Panc1 (cell line): Measurements from ENCODE around the gene HHIP. TPM values are rescaled to one million over a fixed set of nuclear protein-coding genes. Genes with fewer than 3 reads are reported as not detected.

Experiments used
- ATAC-seq: fragments of 200-7000 bp; cut with Tn5 transposase; 2 replicates; pipeline ENCODE4 v1.9.1; 2020; ENCODE audit warnings: mild to moderate bottlenecking, moderate library complexity
- BruUV-seq: library from RNA; stranded (reverse); fragments of 400-500 nt; replicated peaks from 2 replicates; lab custom pipeline; 2021; lab: Mats Ljungman, UMichigan
- CTCF ChIA-PET: fragments of 300-600 bp; sonication (Branson Sonifier 250); formaldehyde crosslinking; loops from one replicate; lab custom pipeline; 2022; ENCODE audit warnings: antibody characterized with exemption; lab: Charles Lee
- POLR2A ChIA-PET: fragments of 300-600 bp; sonication (Branson Sonifier 250); formaldehyde crosslinking; loops from one replicate; lab custom pipeline; 2022; ENCODE audit warnings: antibody characterized with exemption; lab: Charles Lee
- DNase-seq: peaks from one replicate; pipeline ENCODE4 v3.0.0-alpha.2; 2010; ENCODE audit warnings: low read depth, low spot score
- H3K27ac ChIP-seq: 2 replicates; pipeline ENCODE4 v1.5.1; 2011; ENCODE audit warnings: mild to moderate bottlenecking, low read length, inconsistent platforms
- H3K27me3 ChIP-seq: fragments of 200-500 bp; sonication (Bioruptor generic); 2 replicates; pipeline ENCODE4 v1.6.0; 2014; ENCODE audit warnings: low read length, inconsistent platforms; ENCODE audit not compliant: control insufficient read depth, insufficient read depth
- H3K36me3 ChIP-seq: fragments of 200-500 bp; sonication (Bioruptor generic); 2 replicates; pipeline ENCODE4 v1.5.1; 2014; ENCODE audit warnings: inconsistent platforms, mild to moderate bottlenecking, low read length, moderate library complexity; ENCODE audit not compliant: control insufficient read depth, insufficient read depth
- H3K4me1 ChIP-seq: 2 replicates; pipeline ENCODE4 v1.5.1; 2011; ENCODE audit warnings: inconsistent platforms, mild to moderate bottlenecking, low read length, moderate library complexity; ENCODE audit not compliant: control insufficient read depth, insufficient read depth
- H3K4me3 ChIP-seq, 2 experiments: 2 replicates each; pipeline ENCODE4 v1.5.1; 2011 to 2012; ENCODE audit warnings: low read depth in 2 of 2, low read length in 2 of 2, mild to moderate bottlenecking in 2 of 2, inconsistent platforms in 1 of 2, moderate library complexity in 1 of 2
- H3K9me3 ChIP-seq: fragments of 200-500 bp; sonication (Bioruptor generic); 2 replicates; pipeline ENCODE4 v1.5.1; 2014; ENCODE audit warnings: low read depth, mild to moderate bottlenecking, inconsistent platforms, low read length, moderate library complexity; ENCODE audit not compliant: control insufficient read depth, insufficient read depth
- POLR2AphosphoS5 ChIP-seq: IDR thresholded peaks from 2 replicates; pipeline ENCODE4 v1.6.1; 2012; ENCODE audit warnings: mild to moderate bottlenecking, low read depth, low read length, moderate library complexity
- SIN3A ChIP-seq: IDR thresholded peaks from 2 replicates; pipeline ENCODE4 v1.6.1; 2012; ENCODE audit warnings: low read depth, mild to moderate bottlenecking, low read length, moderate library complexity, borderline replicate concordance; ENCODE audit not compliant: insufficient read depth
- TCF7L2 ChIP-seq: IDR thresholded peaks from 2 replicates; pipeline ENCODE4 v1.6.1; 2011; ENCODE audit warnings: mild to moderate bottlenecking, low read depth, low read length, inconsistent platforms
- in situ Hi-C: cut with HindIII; loops from 2 replicates; pipeline ENCODE4 v1.10.0; 2016; ENCODE audit warnings: low sequenced_read_pairs, low pct_unique_long_range_greater_than_20kb
- intact Hi-C: fragments of 100-400 bp; cut with micrococcal nuclease; formaldehyde crosslinking; loops from one replicate; pipeline ENCODE4 v1.10.0; 2022; ENCODE audit not compliant: unreplicated experiment
- total RNA-seq: library from RNA; stranded (reverse); gene quantifications from one replicate; pipeline ENCODE4 v1.2.1, GENCODE V29; 2021; ENCODE audit not compliant: unreplicated experiment
- TF ChIP-seq, protein P1 (sequence below): fragments of 450-650 bp; IDR thresholded peaks from 2 replicates; pipeline ENCODE4 v1.5.1; 2017; ENCODE audit warnings: mild to moderate bottlenecking
- TF ChIP-seq, protein P2 (sequence below), 2 experiments: IDR thresholded peaks; 2 replicates each; pipeline ENCODE4 v1.6.1; 2011 to 2012; ENCODE audit warnings: low read depth in 2 of 2, control low read depth in 1 of 2, low read length in 1 of 2, mild to moderate bottlenecking in 1 of 2, moderate library complexity in 1 of 2; ENCODE audit not compliant: insufficient read depth in 1 of 2

HHIP gene
- total RNA-seq, 1 experiment from 2014 or later = 0.08 TPM

DNA sequence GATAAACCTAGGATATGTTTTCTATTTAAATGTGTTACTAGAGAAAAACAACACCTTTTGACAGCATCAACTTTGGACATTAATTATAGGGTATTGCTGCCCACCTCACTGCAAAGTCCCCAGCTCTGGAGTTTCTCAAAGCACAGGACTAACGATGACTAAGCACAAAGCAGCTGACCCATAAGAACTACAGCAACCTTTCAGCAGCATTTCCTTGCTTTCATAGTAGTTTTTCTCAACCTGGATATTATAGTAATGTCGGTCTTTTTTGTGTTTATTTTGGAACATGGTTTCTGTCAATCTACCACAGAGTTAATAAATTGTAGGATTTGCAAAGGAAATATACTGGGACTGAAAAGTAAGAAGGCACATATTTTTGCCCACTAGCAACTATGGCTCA lies 21.5 kb downstream of the HHIP start:
- DNase-seq = no peak
- TF ChIP-seq TCF7L2 (no peak), SIN3A (no peak), POLR2AphosphoS5 (no peak)
- TF ChIP-seq, protein P1, sequence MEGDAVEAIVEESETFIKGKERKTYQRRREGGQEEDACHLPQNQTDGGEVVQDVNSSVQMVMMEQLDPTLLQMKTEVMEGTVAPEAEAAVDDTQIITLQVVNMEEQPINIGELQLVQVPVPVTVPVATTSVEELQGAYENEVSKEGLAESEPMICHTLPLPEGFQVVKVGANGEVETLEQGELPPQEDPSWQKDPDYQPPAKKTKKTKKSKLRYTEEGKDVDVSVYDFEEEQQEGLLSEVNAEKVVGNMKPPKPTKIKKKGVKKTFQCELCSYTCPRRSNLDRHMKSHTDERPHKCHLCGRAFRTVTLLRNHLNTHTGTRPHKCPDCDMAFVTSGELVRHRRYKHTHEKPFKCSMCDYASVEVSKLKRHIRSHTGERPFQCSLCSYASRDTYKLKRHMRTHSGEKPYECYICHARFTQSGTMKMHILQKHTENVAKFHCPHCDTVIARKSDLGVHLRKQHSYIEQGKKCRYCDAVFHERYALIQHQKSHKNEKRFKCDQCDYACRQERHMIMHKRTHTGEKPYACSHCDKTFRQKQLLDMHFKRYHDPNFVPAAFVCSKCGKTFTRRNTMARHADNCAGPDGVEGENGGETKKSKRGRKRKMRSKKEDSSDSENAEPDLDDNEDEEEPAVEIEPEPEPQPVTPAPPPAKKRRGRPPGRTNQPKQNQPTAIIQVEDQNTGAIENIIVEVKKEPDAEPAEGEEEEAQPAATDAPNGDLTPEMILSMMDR = no peak
- TF ChIP-seq, protein P2, sequence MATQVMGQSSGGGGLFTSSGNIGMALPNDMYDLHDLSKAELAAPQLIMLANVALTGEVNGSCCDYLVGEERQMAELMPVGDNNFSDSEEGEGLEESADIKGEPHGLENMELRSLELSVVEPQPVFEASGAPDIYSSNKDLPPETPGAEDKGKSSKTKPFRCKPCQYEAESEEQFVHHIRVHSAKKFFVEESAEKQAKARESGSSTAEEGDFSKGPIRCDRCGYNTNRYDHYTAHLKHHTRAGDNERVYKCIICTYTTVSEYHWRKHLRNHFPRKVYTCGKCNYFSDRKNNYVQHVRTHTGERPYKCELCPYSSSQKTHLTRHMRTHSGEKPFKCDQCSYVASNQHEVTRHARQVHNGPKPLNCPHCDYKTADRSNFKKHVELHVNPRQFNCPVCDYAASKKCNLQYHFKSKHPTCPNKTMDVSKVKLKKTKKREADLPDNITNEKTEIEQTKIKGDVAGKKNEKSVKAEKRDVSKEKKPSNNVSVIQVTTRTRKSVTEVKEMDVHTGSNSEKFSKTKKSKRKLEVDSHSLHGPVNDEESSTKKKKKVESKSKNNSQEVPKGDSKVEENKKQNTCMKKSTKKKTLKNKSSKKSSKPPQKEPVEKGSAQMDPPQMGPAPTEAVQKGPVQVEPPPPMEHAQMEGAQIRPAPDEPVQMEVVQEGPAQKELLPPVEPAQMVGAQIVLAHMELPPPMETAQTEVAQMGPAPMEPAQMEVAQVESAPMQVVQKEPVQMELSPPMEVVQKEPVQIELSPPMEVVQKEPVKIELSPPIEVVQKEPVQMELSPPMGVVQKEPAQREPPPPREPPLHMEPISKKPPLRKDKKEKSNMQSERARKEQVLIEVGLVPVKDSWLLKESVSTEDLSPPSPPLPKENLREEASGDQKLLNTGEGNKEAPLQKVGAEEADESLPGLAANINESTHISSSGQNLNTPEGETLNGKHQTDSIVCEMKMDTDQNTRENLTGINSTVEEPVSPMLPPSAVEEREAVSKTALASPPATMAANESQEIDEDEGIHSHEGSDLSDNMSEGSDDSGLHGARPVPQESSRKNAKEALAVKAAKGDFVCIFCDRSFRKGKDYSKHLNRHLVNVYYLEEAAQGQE (IDR thresholded peaks at IDR 0.05; ENCODE audit: insufficient read depth in 1 of 2, low read depth in 2 of 2, low read length in 1 of 2) = no peak
- H3K9me3 ChIP-seq = no peaks in the 10 kb centered on the region
- ATAC-seq = no peak
- no TSS peak for BruUV-seq
- no peak overlapping the region for H3K4me3 ChIP-seq
- intact Hi-C loops (no loop called here), in situ Hi-C loops (no loop called here)
- H3K4me1 ChIP-seq = no peaks in the 10 kb centered on the region
- ChIA-PET POLR2A (no interaction called here), CTCF (no interaction called here)
- H3K36me3 ChIP-seq = no peaks in the 10 kb centered on the region
- no peak overlapping the region for H3K27ac ChIP-seq
- no peaks in the 10 kb centered on the region for H3K27me3 ChIP-seq

DNA sequence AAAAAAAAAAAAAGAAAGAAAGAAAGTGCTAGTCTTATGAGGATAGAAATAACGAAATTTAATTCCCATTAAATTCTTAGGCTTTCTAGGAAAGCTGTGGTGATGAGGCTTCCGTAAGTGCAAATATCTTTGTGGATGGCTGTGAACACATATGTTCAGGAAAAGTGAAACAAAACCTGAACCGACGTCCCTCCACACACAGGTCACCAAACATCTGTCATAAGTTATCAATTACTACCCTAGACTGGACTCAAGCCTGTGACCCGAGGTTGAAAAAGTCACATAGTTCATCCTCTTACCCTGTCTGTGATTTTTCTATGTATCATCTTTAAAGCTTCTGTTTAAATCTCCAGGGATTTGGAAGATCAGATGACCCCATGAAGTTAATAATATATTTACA lies 24.8 kb downstream of the HHIP start:
- no TSS peak for BruUV-seq
- in situ Hi-C loops (no loop called here), intact Hi-C loops (no loop called here)
- no peaks in the 10 kb centered on the region for H3K9me3 ChIP-seq
- H3K4me3 ChIP-seq = no peak overlapping the region
- DNase-seq = no peak
- H3K4me1 ChIP-seq = no peaks in the 10 kb centered on the region
- H3K36me3 ChIP-seq = no peaks in the 10 kb centered on the region
- no peaks in the 10 kb centered on the region for H3K27me3 ChIP-seq
- H3K27ac ChIP-seq = no peak overlapping the region
- CTCF ChIA-PET = no interaction called here
- no peak for ATAC-seq
- POLR2A ChIA-PET = no interaction called here
- no peak for TF ChIP-seq POLR2AphosphoS5
- no peak for TF ChIP-seq SIN3A
- TF ChIP-seq, protein P1 = no peak
- TF ChIP-seq, protein P2 (IDR thresholded peaks at IDR 0.05; ENCODE audit: insufficient read depth in 1 of 2, low read depth in 2 of 2, low read length in 1 of 2) = no peak
- TF ChIP-seq TCF7L2 = no peak
